ENCODE results near the gene NDC1. TPM values are rescaled to one million over a fixed set of nuclear protein-coding genes. Genes with fewer than 3 reads are reported as not detected.

Gene NDC1
- total and polyA plus RNA-seq, 2 donors (not counting 3 experiments of a cell fraction or from before 2014, with no cell fraction given): 23.2 to 29.2 TPM

GRCh38 chr1:53738205-53739108 is 99.6 kb downstream of the NDC1 start:
- peak overlapping the region; percentile 48 for H3K4me2 ChIP-seq (ENCODE audit: insufficient read depth, low read length)
- H2AFZ ChIP-seq (ENCODE audit: low read depth, low read length): peak overlapping the region; percentile 97
- H3K9ac ChIP-seq (replicated peaks; ENCODE audit: extremely low read depth, insufficient read depth, low read length): no peak overlapping the region
- H3K9me3 ChIP-seq (replicated peaks; ENCODE audit: control insufficient read depth, insufficient read depth, low read length): no peaks in the 10 kb centered on the region
- H3K9me1 ChIP-seq (replicated peaks; ENCODE audit: control insufficient read depth, extremely low read depth, insufficient read depth, low read length): no peaks in the 10 kb centered on the region
- FAIRE-seq: no peak
- peaks cover 40 to 52% of the 10 kb centered on the region in 2 experiments for H3K27me3 ChIP-seq (ENCODE audit: control insufficient read depth in 2 of 2, insufficient read depth in 2 of 2, low read length in 2 of 2)
- no TSS peak for BruUV-seq (replicated peaks)
- H4K20me1 ChIP-seq (replicated peaks; ENCODE audit: control insufficient read depth, extremely low read depth, insufficient read depth, low read length): no peaks in the 10 kb centered on the region
- peak overlapping the region; percentile 9 to 40 (median 35) for H3K4me3 ChIP-seq (replicated peaks in 1 of 3; ENCODE audit: insufficient read depth in 1 of 3, low read depth in 1 of 3, low read length in 3 of 3)
- ChIA-PET CTCF (interaction anchor here (1.1 kb wide), 1 partner anchor 28 kb away, joined by 3 read pairs; no protein-coding TSS in a partner anchor), POLR2A (no interaction called here)
- H3K4me1 ChIP-seq (ENCODE audit: control insufficient read depth, extremely low read depth, insufficient read depth, low read length): peaks cover 11% of the 10 kb centered on the region
- peak; percentile 4 for DNase-seq (ENCODE audit: low read depth, low spot score)
- intact Hi-C loops (cut with micrococcal nuclease) (loop anchor here (2.0 kb wide), 2 partner anchors 26 to 100 kb away; partner anchors contain the start of gene NDC1), dilution Hi-C loops (cut with MboI; ENCODE audit: extremely low pct_ligation_motif_present, low sequenced_read_pairs) (no loop called here)
- TF ChIP-seq MAX (IDR thresholded peaks at IDR 0.05; ENCODE audit: insufficient read depth, insufficient read length) (no peak), EZH2 (IDR thresholded peaks at IDR 0.05; ENCODE audit: borderline replicate concordance, low read depth, low read length, severe bottlenecking) (peak; percentile 97)
- H3K27ac ChIP-seq (ENCODE audit: insufficient read depth, low read depth, low read length): no peak overlapping the region
- no peaks in the 10 kb centered on the region for H3K36me3 ChIP-seq (ENCODE audit: control insufficient read depth in 2 of 2, extremely low read depth in 1 of 2, insufficient read depth in 2 of 2, low read length in 2 of 2)
- H3K79me2 ChIP-seq (ENCODE audit: control insufficient read depth, insufficient read depth, low read length): no peaks in the 10 kb centered on the region

- H3K4me1 ChIP-seq (ENCODE audit: control insufficient read depth, extremely low read depth, insufficient read depth, low read length): peaks cover 11% of the 10 kb centered on the region
Measured at GRCh38 chr1:53737648-53738204, 100.4 kb downstream of the NDC1 start.

More at GRCh38 chr1:53737648-53738204, 100.4 kb downstream of the NDC1 start:
- TF ChIP-seq POLR2A (IDR thresholded peaks at IDR 0.05; ENCODE audit: low read depth, low read length) (no peak), FOS (IDR thresholded peaks at IDR 0.05; ENCODE audit: borderline replicate concordance, insufficient read depth, low read length) (no peak), POLR2AphosphoS5 (IDR thresholded peaks at IDR 0.05; ENCODE audit: insufficient read depth, low read depth, low read length) (no peak), GATA2 (IDR thresholded peaks at IDR 0.05; ENCODE audit: insufficient read depth, insufficient read length, low read depth, low read length) (no peak), MYC (IDR thresholded peaks at IDR 0.05; ENCODE audit: low read depth, low read length) (no peak), EZH2 (IDR thresholded peaks at IDR 0.05; ENCODE audit: borderline replicate concordance, low read depth, low read length, severe bottlenecking) (no peak), CTCF (IDR thresholded peaks at IDR 0.05; ENCODE audit: extremely low read depth in 1 of 2, insufficient read depth in 1 of 2, low read depth in 1 of 2, low read length in 2 of 2) (no peak), MAX (IDR thresholded peaks at IDR 0.05; ENCODE audit: insufficient read depth, insufficient read length) (no peak)
- H3K36me3 ChIP-seq (ENCODE audit: control insufficient read depth in 2 of 2, extremely low read depth in 1 of 2, insufficient read depth in 2 of 2, low read length in 2 of 2): no peaks in the 10 kb centered on the region
- no peaks in the 10 kb centered on the region for H3K9me3 ChIP-seq (replicated peaks; ENCODE audit: control insufficient read depth, insufficient read depth, low read length)
- H3K9ac ChIP-seq (replicated peaks; ENCODE audit: extremely low read depth, insufficient read depth, low read length): no peak overlapping the region
- no peaks in the 10 kb centered on the region for H3K79me2 ChIP-seq (ENCODE audit: control insufficient read depth, insufficient read depth, low read length)
- H3K9me1 ChIP-seq (replicated peaks; ENCODE audit: control insufficient read depth, extremely low read depth, insufficient read depth, low read length): no peaks in the 10 kb centered on the region
- intact Hi-C loops (cut with micrococcal nuclease): loop anchor here (2.0 kb wide), 2 partner anchors 27 to 101 kb away; partner anchors contain the start of gene NDC1
- no TSS peak for BruUV-seq (replicated peaks)
- H3K4me2 ChIP-seq (ENCODE audit: insufficient read depth, low read length): peak overlapping the region; percentile 48
- H4K20me1 ChIP-seq (replicated peaks; ENCODE audit: control insufficient read depth, extremely low read depth, insufficient read depth, low read length): no peaks in the 10 kb centered on the region
- H2AFZ ChIP-seq (ENCODE audit: low read depth, low read length): no peak overlapping the region
- POLR2A ChIA-PET: no interaction called here
- no peak overlapping the region for H3K27ac ChIP-seq (ENCODE audit: insufficient read depth, low read depth, low read length)
- DNase-seq (ENCODE audit: low read depth, low spot score) (peak; percentile 13), FAIRE-seq (peak; percentile 26)
- CTCF ChIA-PET: interaction anchor here (1.1 to 3.7 kb wide), 5 partner anchors 16 to 28 kb away, joined by 3 to 13 read pairs (median 4); no protein-coding TSS in a partner anchor
- no peak overlapping the region for H3K4me3 ChIP-seq (replicated peaks in 1 of 3; ENCODE audit: insufficient read depth in 1 of 3, low read depth in 1 of 3, low read length in 3 of 3)
- dilution Hi-C loops (cut with MboI; ENCODE audit: extremely low pct_ligation_motif_present, low sequenced_read_pairs): no loop called here
- H3K27me3 ChIP-seq (ENCODE audit: control insufficient read depth in 2 of 2, insufficient read depth in 2 of 2, low read length in 2 of 2): peaks cover 38 to 56% of the 10 kb centered on the region in 2 experiments

All from endothelial cell of umbilical vein (primary cell).